H1 (cell line): ENCODE measurements around the gene KARS1. TPM values are rescaled to one million over a fixed set of nuclear protein-coding genes. Genes with fewer than 3 reads are reported as not detected.

Source experiments
- CTCF ChIA-PET: fragments of 300-600 bp; sonication (Branson Sonifier 250); formaldehyde crosslinking; loops from one replicate; lab custom pipeline; 2021; ENCODE audit not compliant: partially characterized antibody; lab: Charles Lee
- POLR2A ChIA-PET: fragments of 300-600 bp; sonication (Branson Sonifier 250); formaldehyde crosslinking; loops from one replicate; lab custom pipeline; 2021; ENCODE audit warnings: inconsistent platforms; ENCODE audit not compliant: partially characterized antibody; lab: Charles Lee
- DNase-seq, 2 experiments: peaks; one replicate each; pipeline versions ENCODE4 v3.0.0 to v3.0.0-alpha.2; 2010 to 2022; ENCODE audit warnings: low spot score in 2 of 2, low read depth in 1 of 2, mixed read lengths in 1 of 2
- FAIRE-seq: peaks from 2 replicates; lab custom pipeline; 2011; peaks lifted over from hg19 to GRCh38; lab: Jason Lieb, UNC
- H2AFZ ChIP-seq: 2 replicates; pipeline ENCODE4 v1.8.1; 2012; ENCODE audit warnings: low read length, inconsistent platforms
- H2AK5ac ChIP-seq: 2 replicates; pipeline ENCODE4 v1.6.1; 2013; ENCODE audit warnings: low read depth, low read length
- H2BK120ac ChIP-seq: replicated peaks from 2 replicates; pipeline ENCODE3; 2013; ENCODE audit warnings: low read depth, low read length, inconsistent platforms
- H2BK12ac ChIP-seq: 2 replicates; pipeline ENCODE4 v1.6.1; 2013; ENCODE audit warnings: low read depth, low read length
- H2BK15ac ChIP-seq: 2 replicates; pipeline ENCODE4 v1.6.1; 2013; ENCODE audit warnings: low read length
- H2BK20ac ChIP-seq: 2 replicates; pipeline ENCODE4 v1.6.1; 2013; ENCODE audit warnings: low read length
- H2BK5ac ChIP-seq: 2 replicates; pipeline ENCODE4 v1.6.1; 2013; ENCODE audit warnings: low read depth, low read length
- H3K14ac ChIP-seq: 2 replicates; pipeline ENCODE4 v1.6.1; 2013; ENCODE audit warnings: inconsistent platforms; ENCODE audit not compliant: insufficient read length
- H3K18ac ChIP-seq: 2 replicates; pipeline ENCODE4 v1.6.1; 2013; ENCODE audit warnings: low read length; ENCODE audit errors: extremely low read depth
- H3K23ac ChIP-seq: 2 replicates; pipeline ENCODE4 v1.6.1; 2013; ENCODE audit warnings: inconsistent platforms; ENCODE audit not compliant: insufficient read length
- H3K23me2 ChIP-seq: 2 replicates; pipeline ENCODE4 v1.6.1; 2013; ENCODE audit warnings: low read depth, low read length
- H3K27ac ChIP-seq: 2 replicates; pipeline ENCODE4 v1.6.1; 2011; ENCODE audit warnings: low read depth, low read length, inconsistent platforms
- H3K27me3 ChIP-seq, 4 experiments: replicated peaks in 1 of 4; 1 replicate in 1 of 4; 2 replicates in 3 of 4; pipeline versions ENCODE4 v1.6.1 to v1.8.1; 2011 to 2013; ENCODE audit warnings: low read length in 3 of 4, mild to moderate bottlenecking in 3 of 4, inconsistent platforms in 2 of 4, mixed read lengths in 2 of 4, moderate library complexity in 1 of 4; ENCODE audit not compliant: control insufficient read depth in 3 of 4, insufficient read depth in 3 of 4; ENCODE audit errors: extremely low read depth in 1 of 4
- H3K36me3 ChIP-seq, 4 experiments: 2 replicates each; pipeline versions ENCODE4 v1.6.1 to v1.8.1; 2011 to 2013; ENCODE audit warnings: mild to moderate bottlenecking in 4 of 4, low read length in 3 of 4, moderate library complexity in 2 of 4, control low read depth in 1 of 4, inconsistent platforms in 1 of 4; ENCODE audit not compliant: insufficient read depth in 4 of 4, control insufficient read depth in 2 of 4
- H3K4ac ChIP-seq: replicated peaks from 2 replicates; pipeline ENCODE3; 2013; ENCODE audit warnings: low read length, low read depth, mixed read lengths, inconsistent platforms; ENCODE audit not compliant: insufficient read length
- H3K4me1 ChIP-seq, 4 experiments: replicated peaks in 1 of 4; 1 replicate in 1 of 4; 2 replicates in 3 of 4; pipeline versions ENCODE4 v1.6.1 to v1.8.1; 2011 to 2013; ENCODE audit warnings: low read length in 3 of 4, inconsistent platforms in 2 of 4, mixed read lengths in 1 of 4; ENCODE audit not compliant: insufficient read depth in 4 of 4, control insufficient read depth in 3 of 4
- H3K4me2 ChIP-seq, 2 experiments: 2 replicates each; pipeline versions ENCODE4 v1.6.1 to v1.8.1; 2011 to 2013; ENCODE audit warnings: low read depth in 2 of 2, low read length in 2 of 2, control low read depth in 1 of 2, inconsistent platforms in 1 of 2, mild to moderate bottlenecking in 1 of 2; ENCODE audit not compliant: insufficient read depth in 1 of 2
- H3K4me3 ChIP-seq, 4 experiments: fragments of 200-600, 300-600 bp in 1 of 4; sonication (generic), shearing (Covaris generic), sonication (Bioruptor Twin) in 1 of 4; 2 replicates each; pipeline versions ENCODE4 v1.5.1 to v1.8.1; 2011 to 2016; ENCODE audit warnings: low read length in 4 of 4, low read depth in 3 of 4, control low read depth in 2 of 4, inconsistent platforms in 2 of 4, mild to moderate bottlenecking in 2 of 4, mixed read lengths in 1 of 4, moderate library complexity in 1 of 4; ENCODE audit not compliant: insufficient read depth in 2 of 4; ENCODE audit errors: extremely low read depth in 1 of 4
- H3K56ac ChIP-seq: replicated peaks from 2 replicates; pipeline ENCODE3; 2013; ENCODE audit warnings: low read depth, mild to moderate bottlenecking, mixed read lengths, low read length, inconsistent platforms; ENCODE audit not compliant: insufficient read length
- H3K79me1 ChIP-seq: 2 replicates; pipeline ENCODE4 v1.6.1; 2013; ENCODE audit warnings: low read depth, low read length, control low read depth
- H3K79me2 ChIP-seq, 2 experiments: 2 replicates each; pipeline versions ENCODE4 v1.6.1 to v1.8.1; 2012 to 2013; ENCODE audit warnings: low read length in 2 of 2, mild to moderate bottlenecking in 2 of 2, inconsistent platforms in 1 of 2; ENCODE audit not compliant: insufficient read depth in 2 of 2, control insufficient read depth in 1 of 2
- H3K9ac ChIP-seq, 4 experiments: replicated peaks in 1 of 4; 1 replicate in 1 of 4; 2 replicates in 3 of 4; pipeline versions ENCODE4 v1.6.1 to v1.8.1; 2011 to 2013; ENCODE audit warnings: low read depth in 3 of 4, low read length in 3 of 4, control low read depth in 2 of 4, mild to moderate bottlenecking in 2 of 4, moderate library complexity in 2 of 4, inconsistent platforms in 1 of 4; ENCODE audit errors: extremely low read depth in 1 of 4
- H3K9me3 ChIP-seq, 2 experiments: 2 replicates each; pipeline versions ENCODE4 v1.6.1 to v1.8.1; 2012 to 2013; ENCODE audit warnings: mild to moderate bottlenecking in 2 of 2, moderate library complexity in 2 of 2, control low read depth in 1 of 2, inconsistent platforms in 1 of 2, low read depth in 1 of 2, low read length in 1 of 2, mixed read lengths in 1 of 2; ENCODE audit not compliant: insufficient read depth in 2 of 2
- H4K20me1 ChIP-seq, 2 experiments: replicated peaks in 1 of 2; 2 replicates each; pipeline versions ENCODE3 to v1.8.1; 2011 to 2013; ENCODE audit warnings: inconsistent platforms in 2 of 2, low read length in 2 of 2, mild to moderate bottlenecking in 1 of 2; ENCODE audit not compliant: insufficient read depth in 2 of 2, control insufficient read depth in 1 of 2
- H4K5ac ChIP-seq: 2 replicates; pipeline ENCODE4 v1.6.1; 2013; ENCODE audit warnings: low read length, low read depth, mixed read lengths, inconsistent platforms; ENCODE audit not compliant: insufficient read length
- H4K8ac ChIP-seq: 2 replicates; pipeline ENCODE4 v1.8.0; 2013; ENCODE audit warnings: mild to moderate bottlenecking, moderate library complexity, low read length, inconsistent platforms; ENCODE audit not compliant: insufficient read depth; ENCODE audit errors: extremely low read depth
- H4K91ac ChIP-seq: replicated peaks from 2 replicates; pipeline ENCODE3; 2013; ENCODE audit warnings: low read length, mixed read lengths, inconsistent platforms; ENCODE audit not compliant: insufficient read length
- ASH2L ChIP-seq: fragments of 200-600, 300-600 bp; sonication (generic); IDR thresholded peaks from one replicate; pipeline ENCODE4 v1.7.1; 2017; ENCODE audit warnings: low read length
- CEBPB ChIP-seq: IDR thresholded peaks from 2 replicates; pipeline ENCODE4 v1.6.1; 2012; ENCODE audit warnings: low read depth, low read length
- JUN ChIP-seq: IDR thresholded peaks from 2 replicates; pipeline ENCODE4 v1.6.1; 2011; ENCODE audit warnings: low read depth, mild to moderate bottlenecking, improper control_type of control experiment, low read length
- SIRT6 ChIP-seq: IDR thresholded peaks from one replicate; pipeline ENCODE4 v1.7.1; 2012; ENCODE audit warnings: low read length, inconsistent platforms
- SP1 ChIP-seq: IDR thresholded peaks from 2 replicates; pipeline ENCODE4 v1.6.1; 2011; ENCODE audit warnings: low read depth, low read length
- SUZ12 ChIP-seq: fragments of 200-600 bp; sonication (generic); IDR thresholded peaks from 2 replicates; pipeline ENCODE4 v1.6.1; 2012; ENCODE audit warnings: mild to moderate bottlenecking, inconsistent platforms, low read length, moderate library complexity, mixed read lengths
- ZNF274 ChIP-seq: IDR thresholded peaks from 2 replicates; pipeline ENCODE4 v1.7.0; 2012; ENCODE audit warnings: low read length, borderline replicate concordance; ENCODE audit errors: extremely low read depth
- WGBS, 2 experiments: shearing (Covaris generic) in 1 of 2; methylation state at CpG; one replicate each; pipeline versions ENCODE4 v1.1.6 to v1.1.7; 2013 to 2015; ENCODE audit warnings: low lambda C conversion rate in 2 of 2, mixed read lengths in 2 of 2, inconsistent platforms in 1 of 2, low coverage in 1 of 2, missing lambda C conversion rate in 1 of 2; ENCODE audit not compliant: insufficient replicate concordance in 2 of 2, insufficient coverage in 1 of 2, insufficient read length in 1 of 2; ENCODE audit errors: extremely low coverage in 1 of 2, missing lambda C conversion rate in 1 of 2; 5-methylcytosine and 5-hydroxymethylcytosine counted together
- polyA plus RNA-seq, 7 experiments: library from polyadenylated mRNA; depleted of rRNA in 3 of 7; stranded (reverse) in 5 of 7; unstranded in 2 of 7; fragments of >200 nt in 5 of 7; fragments of 200-250 nt in 2 of 7; gene quantifications; 1 replicate in 5 of 7; 2 replicates in 1 of 7; 4 replicates in 1 of 7; pipeline versions ENCODE4 v1.2.1 to v1.2.3, GENCODE V29; 2011 to 2013; ENCODE audit warnings: missing spikeins in 2 of 7, mixed read lengths in 2 of 7
- total RNA-seq: library from RNA; stranded (reverse); fragmentation: NEBNext Ultra II Directional; extraction: Animal tissue kit (Norgen Biotek cat#: 25700); gene quantifications from 2 replicates; pipeline ENCODE4 v1.2.1, GENCODE V29; 2021
- TF ChIP-seq, protein P1 (sequence below), 3 experiments: IDR thresholded peaks; 1 replicate in 2 of 3; 2 replicates in 1 of 3; pipeline versions ENCODE4 v1.5.1 to v1.6.1; 2011; ENCODE audit warnings: low read length in 3 of 3, mild to moderate bottlenecking in 3 of 3, inconsistent platforms in 2 of 3, low read depth in 1 of 3, moderate library complexity in 1 of 3; ENCODE audit not compliant: insufficient read depth in 1 of 3; ENCODE audit errors: control extremely low read depth in 1 of 3

KARS1 gene
- total and polyA plus RNA-seq, 2 of the 8 experiments (the other 6 are each of a cell fraction or from before 2014, with no cell fraction given): 97.5 to 221 TPM

DNA sequence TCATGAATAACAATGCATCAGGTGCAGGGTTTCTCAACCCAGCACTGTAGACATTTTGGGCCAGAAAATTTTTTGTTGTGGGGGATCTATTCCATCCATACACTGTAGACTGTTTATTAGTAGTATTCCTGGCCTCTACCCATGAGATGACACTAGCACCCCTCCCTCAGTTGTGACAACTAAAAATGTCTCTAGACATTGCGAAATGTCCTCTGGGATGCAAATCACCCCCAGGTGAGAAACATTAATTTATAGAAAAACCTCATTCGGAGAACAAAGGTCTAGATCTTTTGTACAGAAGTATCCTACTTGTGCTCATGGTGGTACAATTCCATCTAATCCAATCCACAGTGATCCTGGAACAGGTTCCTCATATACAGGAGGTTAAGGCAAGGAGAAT, 28.7 kb downstream of the KARS1 start:
- no peak overlapping the region for H3K4me2 ChIP-seq
- H2AK5ac ChIP-seq: no peak overlapping the region
- no peak overlapping the region for H2BK120ac ChIP-seq
- H3K56ac ChIP-seq: no peak overlapping the region
- H4K91ac ChIP-seq: no peak overlapping the region
- no peak overlapping the region for H2BK20ac ChIP-seq
- H3K18ac ChIP-seq: no peak overlapping the region
- WGBS, 2 experiments: 95% methylated on average over 2 of the region's 2 CpGs; no CpG with 5 or more reads in 1 of the 2 experiments
- H3K79me2 ChIP-seq: peaks cover 0 to 6% of the 10 kb centered on the region in 2 experiments; a peak in 1 of 4 replicates
- peaks cover 0 to 2% of the 10 kb centered on the region in 2 experiments for H4K20me1 ChIP-seq
- no peaks in the 10 kb centered on the region for H3K9me3 ChIP-seq
- no peaks in the 10 kb centered on the region; the same call in 1 of the 2 replicates for H3K79me1 ChIP-seq
- no peak overlapping the region for H2BK5ac ChIP-seq
- peaks cover 6% of the 10 kb centered on the region for H3K23me2 ChIP-seq
- H4K5ac ChIP-seq: no peak overlapping the region
- H3K27ac ChIP-seq: no peak overlapping the region
- no peak overlapping the region for H3K9ac ChIP-seq
- H3K36me3 ChIP-seq: peaks cover 5 to 55% (median 33%) of the 10 kb centered on the region in 4 experiments
- no peak overlapping the region for H3K23ac ChIP-seq
- H2AFZ ChIP-seq: no peak overlapping the region
- FAIRE-seq: no peak
- peaks cover 0 to 9% (median 4%) of the 10 kb centered on the region in 4 experiments; a peak in 5 of 7 replicates for H3K4me1 ChIP-seq
- ChIA-PET POLR2A (interaction anchor here (0.6 to 1.2 kb wide), 3 partner anchors 8 to 66 kb away, joined by 3 to 4 read pairs (median 3); no protein-coding TSS in a partner anchor), CTCF (interaction anchor here (0.6 to 4.3 kb wide), 4 partner anchors 12 to 1555 kb away, joined by 3 to 22 read pairs (median 12); no protein-coding TSS in a partner anchor)
- no peak overlapping the region for H3K4me3 ChIP-seq
- H3K4ac ChIP-seq: no peak overlapping the region
- H4K8ac ChIP-seq: no peak overlapping the region
- H2BK15ac ChIP-seq: no peak overlapping the region
- no peaks in the 10 kb centered on the region for H3K27me3 ChIP-seq
- no peak overlapping the region for H3K14ac ChIP-seq
- no peak overlapping the region for H2BK12ac ChIP-seq
- no peak for DNase-seq
- TF ChIP-seq, protein P1, sequence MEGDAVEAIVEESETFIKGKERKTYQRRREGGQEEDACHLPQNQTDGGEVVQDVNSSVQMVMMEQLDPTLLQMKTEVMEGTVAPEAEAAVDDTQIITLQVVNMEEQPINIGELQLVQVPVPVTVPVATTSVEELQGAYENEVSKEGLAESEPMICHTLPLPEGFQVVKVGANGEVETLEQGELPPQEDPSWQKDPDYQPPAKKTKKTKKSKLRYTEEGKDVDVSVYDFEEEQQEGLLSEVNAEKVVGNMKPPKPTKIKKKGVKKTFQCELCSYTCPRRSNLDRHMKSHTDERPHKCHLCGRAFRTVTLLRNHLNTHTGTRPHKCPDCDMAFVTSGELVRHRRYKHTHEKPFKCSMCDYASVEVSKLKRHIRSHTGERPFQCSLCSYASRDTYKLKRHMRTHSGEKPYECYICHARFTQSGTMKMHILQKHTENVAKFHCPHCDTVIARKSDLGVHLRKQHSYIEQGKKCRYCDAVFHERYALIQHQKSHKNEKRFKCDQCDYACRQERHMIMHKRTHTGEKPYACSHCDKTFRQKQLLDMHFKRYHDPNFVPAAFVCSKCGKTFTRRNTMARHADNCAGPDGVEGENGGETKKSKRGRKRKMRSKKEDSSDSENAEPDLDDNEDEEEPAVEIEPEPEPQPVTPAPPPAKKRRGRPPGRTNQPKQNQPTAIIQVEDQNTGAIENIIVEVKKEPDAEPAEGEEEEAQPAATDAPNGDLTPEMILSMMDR (IDR thresholded peaks at IDR 0.05; ENCODE audit: control extremely low read depth in 1 of 3, insufficient read depth in 1 of 3, low read depth in 1 of 3, low read length in 3 of 3): no peak
- no peak for TF ChIP-seq ASH2L
- TF ChIP-seq SIRT6: no peak
- no peak for TF ChIP-seq ZNF274
- no peak for TF ChIP-seq CEBPB
- no peak for TF ChIP-seq SUZ12
- TF ChIP-seq JUN: no peak
- no peak for TF ChIP-seq SP1
